ENCODE data around the gene STX10.

GRCh38 chr19:13176345-13176744 lies 26.2 kb upstream of the STX10 start:
- no peak for TF ChIP-seq POLR2A (IDR thresholded peaks at IDR 0.05)
- TF ChIP-seq, protein P1, sequence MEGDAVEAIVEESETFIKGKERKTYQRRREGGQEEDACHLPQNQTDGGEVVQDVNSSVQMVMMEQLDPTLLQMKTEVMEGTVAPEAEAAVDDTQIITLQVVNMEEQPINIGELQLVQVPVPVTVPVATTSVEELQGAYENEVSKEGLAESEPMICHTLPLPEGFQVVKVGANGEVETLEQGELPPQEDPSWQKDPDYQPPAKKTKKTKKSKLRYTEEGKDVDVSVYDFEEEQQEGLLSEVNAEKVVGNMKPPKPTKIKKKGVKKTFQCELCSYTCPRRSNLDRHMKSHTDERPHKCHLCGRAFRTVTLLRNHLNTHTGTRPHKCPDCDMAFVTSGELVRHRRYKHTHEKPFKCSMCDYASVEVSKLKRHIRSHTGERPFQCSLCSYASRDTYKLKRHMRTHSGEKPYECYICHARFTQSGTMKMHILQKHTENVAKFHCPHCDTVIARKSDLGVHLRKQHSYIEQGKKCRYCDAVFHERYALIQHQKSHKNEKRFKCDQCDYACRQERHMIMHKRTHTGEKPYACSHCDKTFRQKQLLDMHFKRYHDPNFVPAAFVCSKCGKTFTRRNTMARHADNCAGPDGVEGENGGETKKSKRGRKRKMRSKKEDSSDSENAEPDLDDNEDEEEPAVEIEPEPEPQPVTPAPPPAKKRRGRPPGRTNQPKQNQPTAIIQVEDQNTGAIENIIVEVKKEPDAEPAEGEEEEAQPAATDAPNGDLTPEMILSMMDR (IDR thresholded peaks at IDR 0.05), result no peak
